HUES6 (cell line): Measurements from ENCODE around the gene SMARCA1.

Experiments
- H3K27ac ChIP-seq: 2 replicates; pipeline ENCODE4 v1.7.0; 2013; ENCODE audit warnings: low read depth, mild to moderate bottlenecking, low read length, inconsistent platforms
- H3K27me3 ChIP-seq: 2 replicates; pipeline ENCODE4 v1.6.1; 2013; ENCODE audit warnings: low read length; ENCODE audit not compliant: control insufficient read depth, insufficient read depth
- H3K36me3 ChIP-seq: 2 replicates; pipeline ENCODE4 v1.6.1; 2013; ENCODE audit warnings: low read length; ENCODE audit not compliant: control insufficient read depth, insufficient read depth
- H3K4me1 ChIP-seq: 2 replicates; pipeline ENCODE4 v1.6.1; 2013; ENCODE audit warnings: low read length; ENCODE audit not compliant: control insufficient read depth, insufficient read depth
- H3K4me3 ChIP-seq: 2 replicates; pipeline ENCODE4 v1.5.1; 2013; ENCODE audit warnings: low read depth, low read length
- H3K9ac ChIP-seq: one replicate; pipeline ENCODE4 v1.6.1; 2013; ENCODE audit warnings: mild to moderate bottlenecking, low read length
- H3K9me3 ChIP-seq: 2 replicates; pipeline ENCODE4 v1.6.1; 2013; ENCODE audit warnings: low read depth, low read length; ENCODE audit not compliant: control insufficient read depth, insufficient read depth

SMARCA1 gene

GRCh38 chrX:129553619-129554288 lies 30.5 kb upstream of the SMARCA1 start:
- peaks cover 68% of the 10 kb centered on the region for H3K36me3 ChIP-seq
- H3K4me3 ChIP-seq: no peak overlapping the region
- no peak overlapping the region for H3K9ac ChIP-seq
- no peaks in the 10 kb centered on the region for H3K9me3 ChIP-seq
- H3K27ac ChIP-seq: no peak overlapping the region
- no peaks in the 10 kb centered on the region; the same call in 1 of the 2 replicates for H3K27me3 ChIP-seq
- no peaks in the 10 kb centered on the region for H3K4me1 ChIP-seq

- H3K36me3 ChIP-seq: peaks cover 70% of the 10 kb centered on the region
- H3K4me1 ChIP-seq: no peaks in the 10 kb centered on the region
- no peak overlapping the region for H3K4me3 ChIP-seq
- H3K27me3 ChIP-seq: peaks cover 2% of the 10 kb centered on the region; the same call in 1 of the 2 replicates
- no peaks in the 10 kb centered on the region for H3K9me3 ChIP-seq
- H3K9ac ChIP-seq: no peak overlapping the region
- H3K27ac ChIP-seq: no peak overlapping the region
Observed at GRCh38 chrX:129549124-129549523, 25.8 kb upstream of the SMARCA1 start.

GRCh38 chrX:129545408-129545807 lies 22.1 kb upstream of the SMARCA1 start:
- Histone ChIP-seq H3K9me3 (no peaks in the 10 kb centered on the region), H3K27ac (no peak overlapping the region), H3K4me1 (peaks cover 6% of the 10 kb centered on the region; the same call in 1 of the 2 replicates), H3K36me3 (peaks cover 56% of the 10 kb centered on the region), H3K9ac (no peak overlapping the region), H3K27me3 (peaks cover 2% of the 10 kb centered on the region; the same call in 1 of the 2 replicates), H3K4me3 (no peak overlapping the region)

- Histone ChIP-seq H3K27me3 (peaks cover 2% of the 10 kb centered on the region; the same call in 1 of the 2 replicates), H3K4me1 (peaks cover 6% of the 10 kb centered on the region; the same call in 1 of the 2 replicates), H3K4me3 (no peak overlapping the region), H3K9me3 (no peaks in the 10 kb centered on the region), H3K9ac (no peak overlapping the region), H3K27ac (no peak overlapping the region), H3K36me3 (peaks cover 52% of the 10 kb centered on the region)
Observed at GRCh38 chrX:129544780-129545179, 21.5 kb upstream of the SMARCA1 start.

GRCh38 chrX:129540722-129541184 lies 17.5 kb upstream of the SMARCA1 start:
- H3K4me3 ChIP-seq: peak overlapping the region; percentile 98
- peaks cover 2% of the 10 kb centered on the region; the same call in 1 of the 2 replicates for H3K27me3 ChIP-seq
- peak overlapping the region; percentile 88 for H3K9ac ChIP-seq
- H3K27ac ChIP-seq: no peak overlapping the region
- H3K4me1 ChIP-seq: peaks cover 6% of the 10 kb centered on the region; the same call in 1 of the 2 replicates
- peaks cover 19% of the 10 kb centered on the region for H3K36me3 ChIP-seq
- no peaks in the 10 kb centered on the region for H3K9me3 ChIP-seq

DNA sequence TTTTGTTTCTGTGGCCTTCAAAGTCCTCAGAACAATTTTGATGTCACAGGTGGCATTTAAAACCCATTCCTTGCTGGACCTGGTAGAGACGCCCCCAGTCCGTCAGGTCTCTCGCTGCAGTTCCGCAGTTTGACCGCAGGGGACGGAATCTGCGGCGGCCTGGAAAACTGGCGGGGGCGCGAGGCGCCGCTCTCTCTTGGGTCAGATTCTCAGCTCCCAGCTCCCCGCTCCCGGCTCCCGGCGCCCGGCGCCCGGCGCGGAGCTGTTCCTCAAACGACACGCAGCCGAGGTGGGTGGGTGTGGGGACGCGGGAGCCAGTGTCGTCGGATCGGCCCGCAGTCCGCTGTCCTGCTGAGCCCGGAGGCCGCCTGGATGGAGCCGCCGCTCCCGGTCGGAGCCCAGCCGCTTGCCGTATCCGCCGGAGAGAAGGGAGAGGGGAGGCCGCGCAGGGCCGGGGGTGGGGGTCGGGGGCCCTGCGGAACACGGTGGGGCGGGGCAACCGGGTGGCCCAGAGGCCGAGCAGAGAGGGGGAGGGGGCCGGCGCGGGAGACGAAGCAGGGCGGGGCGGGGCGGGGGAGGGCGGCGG lies 16.9 kb upstream of the SMARCA1 start, which contains the start of gene OCRL:
Gene OCRL, plus strand, starts transcription at position 192 of the 586 bp plus-strand sequence. Its CDS starts 181 bp downstream, at position 373.
- H3K9ac ChIP-seq: peak within 1 kb of the TSS; percentile 92
- H3K4me1 ChIP-seq: peaks cover 6% of the 10 kb centered on the region; the same call in 1 of the 2 replicates
- peaks cover 13% of the 10 kb centered on the region for H3K36me3 ChIP-seq
- no peaks in the 10 kb centered on the region for H3K9me3 ChIP-seq
- H3K27ac ChIP-seq: peak within 1 kb of the TSS; percentile 93; the same call in 1 of the 2 replicates
- H3K4me3 ChIP-seq: peak within 1 kb of the TSS; percentile 98
- H3K27me3 ChIP-seq: peaks cover 2% of the 10 kb centered on the region; the same call in 1 of the 2 replicates

DNA sequence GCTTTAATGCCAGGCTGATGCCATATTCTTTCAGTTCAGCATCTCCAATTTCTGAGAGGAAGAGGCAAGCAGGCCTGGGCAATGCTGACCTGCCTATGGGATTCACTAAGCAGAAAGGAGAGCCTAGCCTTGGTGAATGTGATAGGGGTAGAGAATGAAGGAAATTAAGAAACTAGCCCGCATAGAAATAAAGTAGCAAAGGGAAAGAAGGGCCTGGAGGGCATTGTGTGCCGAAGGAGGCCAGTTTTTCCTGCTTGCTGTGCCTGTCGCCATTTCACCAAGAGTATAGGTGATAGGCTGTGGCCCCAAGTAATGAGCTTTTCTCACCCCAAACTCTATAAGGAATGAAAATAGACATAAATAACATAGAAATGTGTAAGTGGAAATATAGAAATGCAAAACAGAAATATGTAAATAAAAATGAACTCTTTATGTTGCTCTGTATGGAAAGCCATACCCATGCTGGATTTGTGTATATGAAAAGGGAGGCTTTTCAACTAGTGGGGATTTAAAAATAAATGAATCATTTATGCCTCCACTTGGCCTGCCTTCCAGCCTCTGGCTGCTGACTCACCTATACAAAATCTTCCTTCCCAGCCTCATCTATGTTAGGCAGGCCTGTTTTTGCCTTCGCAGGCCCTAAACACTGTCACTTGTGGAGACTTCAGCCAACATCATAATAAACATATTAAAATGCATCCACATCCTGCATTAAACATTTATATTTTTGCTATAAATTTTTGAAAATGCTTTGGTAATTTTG lies 11.7 kb upstream of the SMARCA1 start:
- H3K9me3 ChIP-seq: no peaks in the 10 kb centered on the region
- H3K27me3 ChIP-seq: 0 out of 2 replicates have a peak, but pooled peaks cover 6% of the 10 kb centered on the region
- H3K36me3 ChIP-seq: no peaks in the 10 kb centered on the region
- H3K27ac ChIP-seq: no peak overlapping the region
- H3K9ac ChIP-seq: no peak overlapping the region
- H3K4me1 ChIP-seq: no peaks in the 10 kb centered on the region
- H3K4me3 ChIP-seq: no peak overlapping the region

GRCh38 chrX:129531132-129531531 lies 7.8 kb upstream of the SMARCA1 start:
- H3K27me3 ChIP-seq: peaks cover 9% of the 10 kb centered on the region; the same call in 1 of the 2 replicates
- no peak overlapping the region for H3K9ac ChIP-seq
- H3K4me1 ChIP-seq: no peaks in the 10 kb centered on the region
- no peaks in the 10 kb centered on the region for H3K9me3 ChIP-seq
- H3K27ac ChIP-seq: no peak overlapping the region
- H3K36me3 ChIP-seq: no peaks in the 10 kb centered on the region
- H3K4me3 ChIP-seq: no peak overlapping the region

GRCh38 chrX:129530410-129530809 lies 7.1 kb upstream of the SMARCA1 start:
- H3K36me3 ChIP-seq: no peaks in the 10 kb centered on the region
- H3K9me3 ChIP-seq: no peaks in the 10 kb centered on the region
- H3K4me3 ChIP-seq: no peak overlapping the region
- no peak overlapping the region for H3K9ac ChIP-seq
- H3K4me1 ChIP-seq: no peaks in the 10 kb centered on the region
- H3K27ac ChIP-seq: no peak overlapping the region
- H3K27me3 ChIP-seq: peaks cover 9% of the 10 kb centered on the region; the same call in 1 of the 2 replicates

DNA sequence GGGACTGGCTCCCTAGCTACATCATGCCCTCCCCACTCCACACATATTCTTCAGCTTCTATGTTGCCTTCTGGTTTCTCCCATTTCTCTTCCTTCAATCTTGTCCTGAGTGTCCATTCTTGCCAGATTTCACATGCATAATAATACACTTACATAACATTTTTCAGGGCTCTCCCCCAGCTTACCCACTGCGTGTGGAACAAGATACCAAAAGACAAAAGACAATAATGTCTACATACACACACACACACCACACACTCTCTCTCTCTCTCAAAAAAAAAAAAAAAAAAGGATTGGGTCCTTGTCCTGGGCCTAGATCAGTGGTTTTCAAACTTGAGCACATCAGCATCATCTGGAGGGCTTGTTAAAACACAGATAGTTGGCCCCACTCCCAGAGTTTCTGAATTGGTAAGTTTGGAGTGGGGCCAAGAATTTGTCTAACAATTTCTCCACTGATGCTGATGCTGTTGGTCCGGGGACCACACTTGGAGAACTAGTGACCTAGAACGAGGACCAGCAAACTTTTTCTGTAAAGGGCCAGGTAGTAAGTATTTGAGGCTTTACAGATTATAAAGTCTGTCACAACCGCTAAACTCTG lies 6.5 kb upstream of the SMARCA1 start:
- Histone ChIP-seq H3K36me3 (no peaks in the 10 kb centered on the region), H3K27ac (no peak overlapping the region), H3K9ac (no peak overlapping the region)

More for the DNA sequence above, 6.5 kb upstream of the SMARCA1 start:
- Histone ChIP-seq H3K27me3 (peaks cover 12% of the 10 kb centered on the region; the same call in 1 of the 2 replicates), H3K4me3 (no peak overlapping the region), H3K4me1 (no peaks in the 10 kb centered on the region), H3K9me3 (no peaks in the 10 kb centered on the region)
